ENCODE results near the gene PPM1H.

DNA sequence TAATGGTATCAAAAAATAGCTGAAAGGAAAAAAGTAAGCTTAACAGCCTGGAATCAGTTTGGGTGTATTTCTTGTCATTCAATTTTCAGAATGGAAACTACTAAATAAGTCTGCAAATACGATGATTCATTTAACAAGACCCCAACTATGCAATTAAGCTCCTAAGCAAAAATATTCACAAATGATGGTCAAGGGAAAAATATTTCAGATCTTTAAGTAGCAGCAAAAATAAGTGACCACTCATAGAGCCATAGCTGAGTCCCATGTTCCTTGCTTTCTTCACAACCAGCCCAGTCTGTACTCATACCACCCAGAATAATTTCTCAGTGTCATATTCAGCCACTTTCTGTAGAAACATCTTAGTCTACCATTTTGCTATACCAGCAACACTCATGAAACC lies 185.4 kb downstream of the PPM1H start:
- TF ChIP-seq, protein P1, sequence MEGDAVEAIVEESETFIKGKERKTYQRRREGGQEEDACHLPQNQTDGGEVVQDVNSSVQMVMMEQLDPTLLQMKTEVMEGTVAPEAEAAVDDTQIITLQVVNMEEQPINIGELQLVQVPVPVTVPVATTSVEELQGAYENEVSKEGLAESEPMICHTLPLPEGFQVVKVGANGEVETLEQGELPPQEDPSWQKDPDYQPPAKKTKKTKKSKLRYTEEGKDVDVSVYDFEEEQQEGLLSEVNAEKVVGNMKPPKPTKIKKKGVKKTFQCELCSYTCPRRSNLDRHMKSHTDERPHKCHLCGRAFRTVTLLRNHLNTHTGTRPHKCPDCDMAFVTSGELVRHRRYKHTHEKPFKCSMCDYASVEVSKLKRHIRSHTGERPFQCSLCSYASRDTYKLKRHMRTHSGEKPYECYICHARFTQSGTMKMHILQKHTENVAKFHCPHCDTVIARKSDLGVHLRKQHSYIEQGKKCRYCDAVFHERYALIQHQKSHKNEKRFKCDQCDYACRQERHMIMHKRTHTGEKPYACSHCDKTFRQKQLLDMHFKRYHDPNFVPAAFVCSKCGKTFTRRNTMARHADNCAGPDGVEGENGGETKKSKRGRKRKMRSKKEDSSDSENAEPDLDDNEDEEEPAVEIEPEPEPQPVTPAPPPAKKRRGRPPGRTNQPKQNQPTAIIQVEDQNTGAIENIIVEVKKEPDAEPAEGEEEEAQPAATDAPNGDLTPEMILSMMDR (IDR thresholded peaks at IDR 0.05 in 4 of 5, conservative IDR thresholded peaks at IDR 0.05 in 1 of 5) = no peak
- no peak for TF ChIP-seq POLR2A (IDR thresholded peaks at IDR 0.05)

All from gastrocnemius medialis (tissue), 4 donors.